ENCODE measurements around the gene RFX5.
A peak's percentile ranks its signal among the peaks of the same experiment; 100 is the strongest.
"Not testable (repeated sequence)": the region's sequence is repeated elsewhere in the genome, so short reads cannot be mapped to it uniquely, and the experiment has no call there.

Gene RFX5

DNA sequence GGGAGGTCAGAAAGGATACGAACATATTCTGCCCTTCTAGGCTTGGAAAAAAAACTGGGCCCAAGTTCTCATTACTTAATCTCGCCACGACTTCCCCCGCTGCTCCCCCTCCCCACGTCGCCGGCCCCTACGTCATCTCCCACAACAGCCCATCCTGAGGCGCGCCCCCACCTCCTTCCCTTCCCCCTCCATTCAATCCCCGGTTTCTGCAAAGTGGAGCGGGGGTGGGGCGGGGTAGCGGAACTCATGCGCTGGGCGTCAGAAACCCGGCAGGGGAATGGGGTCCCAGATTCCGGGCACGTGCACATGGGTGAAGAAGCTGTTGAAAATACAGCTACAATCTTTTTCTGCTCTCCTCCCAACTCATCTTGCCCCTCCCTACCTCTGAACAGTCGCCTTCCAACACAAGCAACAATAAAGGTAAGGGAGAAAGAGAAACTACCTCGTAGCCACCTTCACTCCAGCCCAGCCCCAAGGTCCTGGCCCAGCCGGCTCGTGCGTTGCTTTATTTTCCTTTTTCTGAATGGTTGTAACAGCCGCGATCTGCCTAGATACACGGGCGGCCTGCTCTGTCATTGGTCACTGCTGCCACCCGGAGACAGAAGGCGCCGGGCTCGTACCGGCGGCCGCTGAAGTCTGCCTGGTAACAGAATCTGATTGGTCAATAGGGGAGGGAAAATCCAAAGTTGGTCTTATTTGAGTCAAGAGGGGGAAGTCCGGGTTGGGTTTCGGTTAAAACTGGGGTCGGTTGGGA lies at the start of gene RFX5:
RFX5 (minus strand) TSS at position 484 of the 754 bp plus-strand sequence. CDS start 932 bp downstream, outside the sequence.
- Histone ChIP-seq H3K27me3 (no peaks in the 10 kb centered on the region), H3K4me1 (ENCODE audit: control insufficient read depth in 1 of 2, insufficient read depth in 1 of 2, low read depth in 1 of 2, low read length in 1 of 2) (peaks cover 12 to 15% of the 10 kb centered on the region in 2 experiments), H3K4me3 (ENCODE audit: low read depth in 1 of 2, low read length in 1 of 2) (peak within 1 kb of the TSS; percentile 75 to 90), H3K36me3 (peaks cover 28% of the 10 kb centered on the region), H3K9me3 (no peaks in the 10 kb centered on the region), H3K27ac (peak within 1 kb of the TSS; percentile 94)
- TF ChIP-seq, protein P1, sequence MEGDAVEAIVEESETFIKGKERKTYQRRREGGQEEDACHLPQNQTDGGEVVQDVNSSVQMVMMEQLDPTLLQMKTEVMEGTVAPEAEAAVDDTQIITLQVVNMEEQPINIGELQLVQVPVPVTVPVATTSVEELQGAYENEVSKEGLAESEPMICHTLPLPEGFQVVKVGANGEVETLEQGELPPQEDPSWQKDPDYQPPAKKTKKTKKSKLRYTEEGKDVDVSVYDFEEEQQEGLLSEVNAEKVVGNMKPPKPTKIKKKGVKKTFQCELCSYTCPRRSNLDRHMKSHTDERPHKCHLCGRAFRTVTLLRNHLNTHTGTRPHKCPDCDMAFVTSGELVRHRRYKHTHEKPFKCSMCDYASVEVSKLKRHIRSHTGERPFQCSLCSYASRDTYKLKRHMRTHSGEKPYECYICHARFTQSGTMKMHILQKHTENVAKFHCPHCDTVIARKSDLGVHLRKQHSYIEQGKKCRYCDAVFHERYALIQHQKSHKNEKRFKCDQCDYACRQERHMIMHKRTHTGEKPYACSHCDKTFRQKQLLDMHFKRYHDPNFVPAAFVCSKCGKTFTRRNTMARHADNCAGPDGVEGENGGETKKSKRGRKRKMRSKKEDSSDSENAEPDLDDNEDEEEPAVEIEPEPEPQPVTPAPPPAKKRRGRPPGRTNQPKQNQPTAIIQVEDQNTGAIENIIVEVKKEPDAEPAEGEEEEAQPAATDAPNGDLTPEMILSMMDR (IDR thresholded peaks at IDR 0.05): peak; percentile 44

DNA sequence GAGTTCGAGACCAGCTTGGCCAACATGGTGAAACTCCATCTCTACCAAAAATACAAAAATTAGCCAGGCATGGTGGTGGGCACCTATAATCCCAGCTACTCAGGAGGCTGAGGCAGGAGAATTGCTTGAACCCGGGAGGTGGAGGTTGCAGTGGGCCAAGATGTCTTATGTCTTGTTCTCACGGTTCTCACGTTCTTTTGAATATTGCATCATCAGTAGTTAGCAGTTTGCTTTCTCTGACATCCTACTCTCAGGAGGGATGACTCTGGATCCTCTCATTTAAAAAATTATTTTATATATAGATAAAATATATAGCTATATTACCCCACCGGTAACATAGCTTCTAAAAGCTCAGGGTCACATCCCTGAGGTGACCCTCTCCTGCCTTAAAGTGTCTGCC lies 49.2 kb upstream of the RFX5 start:
- not testable (repeated sequence) for H3K4me3 ChIP-seq (ENCODE audit: low read depth in 1 of 2, low read length in 1 of 2)

DNA sequence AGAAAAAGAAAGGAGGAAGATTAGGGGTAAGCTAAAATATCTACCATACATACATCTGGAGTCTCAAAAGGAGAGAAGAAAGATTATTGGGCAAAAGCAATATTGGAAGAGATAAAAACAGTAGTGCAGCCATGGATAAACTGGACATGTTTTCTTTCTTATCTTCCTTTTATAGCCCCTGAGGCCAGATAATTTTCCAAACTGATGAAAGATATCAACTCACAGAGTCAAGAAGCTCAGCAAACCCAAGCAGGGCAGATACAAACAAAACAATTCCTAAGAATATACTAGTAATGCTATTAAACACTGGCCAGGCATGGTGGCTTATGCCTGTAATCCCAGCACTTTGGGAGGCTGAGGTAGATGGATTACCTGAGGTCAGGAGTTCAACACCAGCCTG lies 46.5 kb upstream of the RFX5 start:
- Histone ChIP-seq H3K27ac (no peak overlapping the region), H3K27me3 (peaks cover 5% of the 10 kb centered on the region), H3K4me1 (ENCODE audit: control insufficient read depth in 1 of 2, insufficient read depth in 1 of 2, low read depth in 1 of 2, low read length in 1 of 2) (peaks cover 0 to under 1% of the 10 kb centered on the region in 2 experiments), H3K9me3 (no peaks in the 10 kb centered on the region), H3K36me3 (no peaks in the 10 kb centered on the region), H3K4me3 (ENCODE audit: low read depth in 1 of 2, low read length in 1 of 2) (no peak overlapping the region)
- TF ChIP-seq, protein P1 (IDR thresholded peaks at IDR 0.05): no peak

More for the DNA sequence above, 49.2 kb upstream of the RFX5 start:
- H3K27me3 ChIP-seq, H3K27ac ChIP-seq, H3K9me3 ChIP-seq: not testable (repeated sequence)
- Histone ChIP-seq H3K4me1 (ENCODE audit: control insufficient read depth in 1 of 2, insufficient read depth in 1 of 2, low read depth in 1 of 2, low read length in 1 of 2) (peaks cover 8 to 15% of the 10 kb centered on the region in 2 experiments), H3K36me3 (peaks cover 12% of the 10 kb centered on the region)

DNA sequence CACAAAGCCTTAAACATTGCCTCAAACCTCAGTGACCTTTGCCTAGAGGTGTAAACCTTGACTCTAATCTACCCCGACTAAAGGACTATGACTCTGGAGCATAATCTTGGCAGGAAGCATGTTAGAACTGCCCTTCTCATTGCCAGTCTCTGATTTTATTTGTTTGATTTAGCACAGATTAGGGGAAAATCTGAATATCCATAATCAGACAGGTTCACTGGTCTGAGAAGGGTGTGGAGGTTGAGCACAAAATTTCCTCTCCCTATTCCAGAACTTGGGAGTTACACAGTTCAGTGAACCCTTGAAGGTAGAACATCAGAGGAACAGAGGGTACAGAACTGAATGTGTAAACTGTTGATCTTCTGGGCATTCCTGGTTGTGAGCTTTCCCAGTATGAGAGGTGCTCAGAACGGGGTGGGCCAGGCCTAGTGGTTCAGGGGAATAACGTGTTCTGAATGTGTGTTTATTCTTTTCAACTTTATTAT lies 44.1 kb upstream of the RFX5 start:
- H3K27ac ChIP-seq: no peak overlapping the region
- TF ChIP-seq, protein P1 (IDR thresholded peaks at IDR 0.05): no peak
- no peaks in the 10 kb centered on the region for H3K9me3 ChIP-seq
- H3K4me3 ChIP-seq (ENCODE audit: low read depth in 1 of 2, low read length in 1 of 2): no peak overlapping the region
- H3K27me3 ChIP-seq: peaks cover 5% of the 10 kb centered on the region
- H3K36me3 ChIP-seq: no peaks in the 10 kb centered on the region
- H3K4me1 ChIP-seq (ENCODE audit: control insufficient read depth in 1 of 2, insufficient read depth in 1 of 2, low read depth in 1 of 2, low read length in 1 of 2): no peaks in the 10 kb centered on the region

DNA sequence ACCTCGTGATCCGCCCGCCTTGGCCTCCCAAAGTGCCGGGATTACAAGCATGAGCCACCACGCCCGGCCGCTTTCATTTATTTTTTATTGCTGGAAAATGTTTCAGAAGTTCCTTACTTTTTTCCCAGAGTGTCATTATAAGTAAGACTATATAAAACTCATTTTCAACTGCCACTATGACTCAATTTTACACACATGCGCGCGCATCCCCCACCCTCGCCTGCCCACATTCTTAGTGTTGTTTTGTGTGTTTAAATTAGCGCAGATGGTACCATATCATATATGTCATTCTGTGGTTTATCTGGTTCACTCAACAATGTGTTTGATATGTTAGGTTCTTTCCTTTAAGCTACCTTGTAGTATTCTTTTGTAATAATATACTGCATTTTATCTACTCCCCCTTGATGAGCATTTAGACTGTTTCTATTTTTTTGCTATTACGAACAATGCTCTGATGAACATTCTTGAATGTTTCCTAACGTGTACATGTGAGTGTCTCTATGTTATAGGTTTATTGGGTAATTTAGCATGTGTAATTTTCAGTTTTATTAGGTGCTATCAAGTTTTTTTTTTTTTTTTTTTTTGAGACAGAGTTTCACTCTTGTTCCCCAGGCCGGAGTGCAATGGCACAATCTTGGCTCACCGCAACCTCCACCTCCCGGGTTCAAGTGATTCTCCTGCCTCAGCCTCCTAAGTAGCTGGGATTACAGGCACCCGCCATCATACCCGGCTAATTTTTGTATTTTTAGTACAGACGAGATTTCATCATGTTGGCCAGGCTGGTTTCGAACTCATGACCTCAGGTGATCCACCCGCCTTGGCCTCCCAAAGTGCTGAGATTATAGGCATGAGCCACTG lies 43.4 kb upstream of the RFX5 start:
- H3K4me3 ChIP-seq (ENCODE audit: low read depth in 1 of 2, low read length in 1 of 2); H3K27ac ChIP-seq; H3K9me3 ChIP-seq; H3K36me3 ChIP-seq; H3K27me3 ChIP-seq; H3K4me1 ChIP-seq (ENCODE audit: control insufficient read depth in 1 of 2, insufficient read depth in 1 of 2, low read depth in 1 of 2, low read length in 1 of 2): not testable (repeated sequence)

DNA sequence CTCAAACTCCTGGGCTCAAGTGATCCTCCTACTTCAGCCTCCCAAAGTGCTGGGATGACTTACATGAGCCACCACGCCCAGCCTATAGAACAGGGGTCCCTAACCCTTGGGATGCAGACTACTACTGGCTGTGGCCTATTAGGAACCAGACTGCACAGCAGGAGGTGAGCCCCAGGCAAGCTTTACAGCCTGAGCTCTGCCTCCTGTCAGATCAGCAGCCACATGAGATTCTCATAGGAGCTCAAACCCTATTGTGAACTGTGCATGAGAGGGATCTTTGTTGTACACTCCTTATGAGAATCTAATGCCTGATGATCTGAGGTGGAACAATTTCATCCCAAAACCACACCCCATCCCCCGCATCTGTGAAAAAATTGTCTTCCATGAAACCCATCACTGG lies 39.0 kb upstream of the RFX5 start:
- TF ChIP-seq, protein P1 (IDR thresholded peaks at IDR 0.05): no peak
- Histone ChIP-seq H3K9me3 (no peaks in the 10 kb centered on the region), H3K36me3 (no peaks in the 10 kb centered on the region), H3K27ac (no peak overlapping the region), H3K4me1 (ENCODE audit: control insufficient read depth in 1 of 2, insufficient read depth in 1 of 2, low read depth in 1 of 2, low read length in 1 of 2) (no peaks in the 10 kb centered on the region), H3K27me3 (no peaks in the 10 kb centered on the region), H3K4me3 (ENCODE audit: low read depth in 1 of 2, low read length in 1 of 2) (no peak overlapping the region)

All from neutrophil (primary cell).